Renal cortex interstitium (tissue), 15 donors: ENCODE results near the gene CLCNKB. TPM values are rescaled to one million over a fixed set of nuclear protein-coding genes. Genes with fewer than 3 reads are reported as not detected.
"Not testable (repeated sequence)": the region's sequence is repeated elsewhere in the genome, so short reads cannot be mapped to it uniquely, and the experiment has no call there.

Source experiments
- DNase-seq, 11 donors: peaks; one replicate each; pipeline ENCODE4 v3.0.0-alpha.2; 2013; ENCODE audit warnings: low read depth in 9 of 11, low spot score in 4 of 11; ENCODE audit errors: extremely low read depth in 1 of 11
- long read RNA-seq, 16 experiments: transcript quantifications; one replicate each; lab custom pipeline, GENCODE V29; 2026
- polyA plus RNA-seq, 3 donors: library from polyadenylated mRNA; unstranded; fragments of 120-200 nt; gene quantifications; one replicate each; pipeline ENCODE4 v1.2.1, GENCODE V29; 2013; ENCODE audit not compliant: insufficient read length in 3 of 3

The CLCNKB gene
- 10 to 100 TPM; 38.5 to 59.9 (median 40.3) TPM for polyA plus RNA-seq
- long read RNA-seq, donor 1, partial matches to known transcripts: 0 of 4 reads
- long read RNA-seq, donor 1, other reads (novel, unspliced or antisense): 0 of 4 reads
- long read RNA-seq, donor 2, transcript CLCNKB-202 (20 exons, 2,567 nt): major isoform, 5 of 16 reads
- long read RNA-seq, donor 2, partial matches to known transcripts: 10 of 16 reads
- long read RNA-seq, donor 2, other reads (novel, unspliced or antisense): 0 of 16 reads
- long read RNA-seq, donor 3, transcript CLCNKB-202 (20 exons, 2,567 nt): major isoform, 9 of 37 reads
- long read RNA-seq, donor 3, partial matches to known transcripts: 28 of 37 reads
- long read RNA-seq, donor 3, other reads (novel, unspliced or antisense): 0 of 37 reads
- long read RNA-seq, donor 4, partial matches to known transcripts: 0 of 1 reads
- long read RNA-seq, donor 4, other reads (novel, unspliced or antisense): 0 of 1 reads
- long read RNA-seq, donor 5: 0 reads
- long read RNA-seq, donor 6, partial matches to known transcripts: 0 of 3 reads
- long read RNA-seq, donor 6, other reads (novel, unspliced or antisense): 0 of 3 reads
- long read RNA-seq, donor 7, partial matches to known transcripts: 5 of 11 reads
- long read RNA-seq, donor 7, other reads (novel, unspliced or antisense): 5 of 11 reads
- long read RNA-seq, donor 8, partial matches to known transcripts: 6 of 6 reads
- long read RNA-seq, donor 8, other reads (novel, unspliced or antisense): 0 of 6 reads
- long read RNA-seq, donor 9, partial matches to known transcripts: 0 of 4 reads
- long read RNA-seq, donor 9, other reads (novel, unspliced or antisense): 0 of 4 reads
- long read RNA-seq, donor 10, partial matches to known transcripts: 8 of 16 reads
- long read RNA-seq, donor 10, other reads (novel, unspliced or antisense): 5 of 16 reads
- long read RNA-seq, donor 11, transcript CLCNKB-202 (20 exons, 2,567 nt): major isoform, 6 of 20 reads
- long read RNA-seq, donor 11, partial matches to known transcripts: 7 of 20 reads
- long read RNA-seq, donor 11, other reads (novel, unspliced or antisense): 6 of 20 reads
- long read RNA-seq, donor 12, partial matches to known transcripts: 0 of 1 reads
- long read RNA-seq, donor 12, other reads (novel, unspliced or antisense): 0 of 1 reads
- long read RNA-seq, donor 13, partial matches to known transcripts: 6 of 10 reads
- long read RNA-seq, donor 13, other reads (novel, unspliced or antisense): 0 of 10 reads
- long read RNA-seq, donor 14, partial matches to known transcripts: 0 of 3 reads
- long read RNA-seq, donor 14, other reads (novel, unspliced or antisense): 0 of 3 reads
- long read RNA-seq, donor 15: 0 reads
- long read RNA-seq, donor 16, transcript CLCNKB-202 (20 exons, 2,567 nt): major isoform, 11 of 68 reads
- long read RNA-seq, donor 16, partial matches to known transcripts: 35 of 68 reads
- long read RNA-seq, donor 16, other reads (novel, unspliced or antisense): 18 of 68 reads

GRCh38 chr1:16043521-16043920 lies at the start of gene CLCNKB:
TSS of gene CLCNKB (plus strand) at chr1:16043782. CDS start at chr1:16044493, 711 bp downstream.
- DNase-seq: no peak

GRCh38 chr1:15994081-15994480 lies 49.5 kb upstream of the CLCNKB start:
- no peak for DNase-seq

- DNase-seq: no peak
Measured at GRCh38 chr1:15994590-15995351, 48.8 kb upstream of the CLCNKB start.

DNA sequence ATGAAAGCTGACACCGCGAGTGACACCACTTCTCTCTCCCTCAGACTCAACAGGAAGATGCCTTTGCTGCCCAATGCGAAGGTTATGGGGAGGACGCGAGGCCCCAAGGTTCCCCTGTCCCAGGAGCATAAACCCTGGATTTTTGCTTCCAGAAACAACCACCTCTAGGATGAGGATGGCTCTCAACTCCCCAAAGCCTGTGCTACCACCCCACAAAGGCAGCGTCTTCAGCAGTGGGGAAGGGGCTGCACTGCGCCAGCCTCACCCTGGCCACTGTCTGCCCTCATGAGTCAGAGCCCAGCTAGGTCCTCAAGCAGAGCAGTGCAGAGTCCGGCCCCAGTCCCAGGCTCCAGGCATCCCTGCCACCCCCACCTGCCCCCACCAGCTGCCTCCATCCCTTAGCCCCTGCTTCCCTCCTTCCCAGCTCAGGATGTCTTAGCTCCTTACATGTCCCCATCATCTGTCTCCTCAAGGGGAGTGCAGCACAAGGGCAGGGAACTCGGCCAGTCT lies 46.5 kb upstream of the CLCNKB start:
- DNase-seq: no peak

DNA sequence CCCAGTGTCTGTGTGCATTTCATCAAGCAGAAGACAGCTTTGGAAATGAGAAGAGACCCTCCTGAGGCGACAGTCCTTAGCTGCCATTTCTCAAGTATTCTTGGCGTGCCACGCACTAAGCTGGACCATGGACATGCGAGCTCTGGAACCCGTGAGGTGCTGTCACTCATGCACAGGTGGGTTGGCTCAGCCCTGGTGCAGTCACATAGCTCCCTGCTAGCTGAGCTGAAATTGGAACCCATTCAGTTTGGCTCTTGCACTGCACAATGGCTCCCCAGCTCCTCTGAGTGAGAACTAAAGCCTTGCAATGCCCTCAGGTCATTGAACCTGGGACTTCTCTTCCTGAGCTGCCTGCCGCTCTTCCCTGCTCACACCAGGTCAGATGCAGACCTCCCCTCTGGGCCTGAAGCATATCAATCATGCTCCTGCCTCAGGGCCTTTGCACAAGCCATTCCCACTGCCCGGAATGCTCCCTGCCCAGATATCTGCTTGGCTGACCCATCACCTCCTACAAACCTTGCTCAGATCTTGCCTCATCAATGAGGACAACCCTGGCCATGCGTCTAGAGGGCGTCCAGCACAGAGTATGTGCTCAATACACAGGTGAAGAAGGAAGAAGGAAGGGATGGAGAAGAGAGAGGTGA lies 45.8 kb upstream of the CLCNKB start:
- DNase-seq: no peak

GRCh38 chr1:15998929-15999328 lies 44.7 kb upstream of the CLCNKB start:
- no peak for DNase-seq

- not testable (repeated sequence) for DNase-seq
Measured at GRCh38 chr1:16001274-16001673, 42.3 kb upstream of the CLCNKB start.

DNA sequence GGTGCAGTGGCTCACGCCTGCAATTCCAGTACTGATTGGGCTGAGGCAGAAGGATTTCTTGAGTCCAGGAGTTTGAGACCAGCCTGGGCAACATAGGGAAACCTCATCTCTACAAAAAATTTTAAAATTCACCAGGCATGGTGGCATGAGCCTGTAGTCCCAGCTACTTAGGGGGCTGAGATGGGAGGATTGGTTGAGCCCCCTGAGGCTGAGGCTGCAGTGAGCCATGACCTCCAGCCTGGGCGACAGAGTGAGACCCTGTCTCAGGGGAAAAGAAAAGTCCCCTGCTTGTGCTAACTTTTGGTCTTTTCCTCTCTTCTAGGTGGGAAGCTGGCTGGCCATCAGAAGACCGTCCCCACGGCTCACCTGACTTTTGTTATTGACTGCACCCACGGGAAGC lies 38.0 kb upstream of the CLCNKB start:
- DNase-seq: no peak

- no peak for DNase-seq
Measured at GRCh38 chr1:16006010-16006409, 37.6 kb upstream of the CLCNKB start.

- no peak for DNase-seq
Measured at GRCh38 chr1:16006552-16007485, 36.8 kb upstream of the CLCNKB start.

GRCh38 chr1:16007671-16008341 lies 35.8 kb upstream of the CLCNKB start:
- no peak for DNase-seq

DNA sequence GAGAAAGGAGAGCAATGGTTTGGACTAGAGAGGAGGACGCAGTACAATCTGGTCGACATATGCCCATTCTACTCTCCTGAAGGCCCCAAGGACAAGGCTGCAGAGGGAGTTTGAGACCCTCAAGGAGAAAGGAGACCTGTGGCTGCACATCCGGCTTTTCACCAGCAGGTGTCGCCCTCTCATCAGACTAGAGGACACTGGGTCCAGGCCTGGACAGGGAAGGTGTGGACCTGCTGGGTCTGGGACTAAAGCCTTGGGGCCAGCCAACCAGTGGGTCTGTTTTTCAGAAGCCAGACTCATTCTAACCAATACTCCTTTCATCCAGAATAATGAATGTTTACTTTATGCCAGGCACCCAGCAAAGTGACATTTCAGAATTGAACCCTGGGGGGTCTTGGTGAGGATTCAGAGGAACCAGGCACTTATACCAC lies 34.5 kb upstream of the CLCNKB start:
- DNase-seq: peak in 6 of 11 donors; percentile 54 to 74 (median 70)

GRCh38 chr1:16009678-16010077 lies 33.9 kb upstream of the CLCNKB start:
- no peak for DNase-seq

DNA sequence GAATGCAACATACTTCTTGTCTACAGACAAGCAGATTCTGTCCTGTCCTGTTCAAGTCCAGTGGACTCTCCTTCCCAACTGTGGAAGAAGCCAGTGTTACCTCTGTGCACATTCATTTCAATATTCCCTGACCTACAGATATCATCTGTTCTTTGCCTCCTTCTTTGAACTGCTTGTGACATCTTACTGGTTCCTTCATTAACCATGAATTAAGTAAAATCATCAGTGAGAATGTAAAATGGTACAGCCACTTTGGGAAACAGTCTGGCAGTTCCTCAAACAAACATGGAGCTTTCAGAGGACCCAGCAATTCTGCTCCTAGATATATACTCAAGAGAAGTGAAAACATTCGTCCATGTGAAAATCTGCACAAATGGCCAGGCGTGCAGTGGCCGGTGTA lies 32.7 kb upstream of the CLCNKB start:
- no peak for DNase-seq

GRCh38 chr1:16011936-16012589 lies 31.5 kb upstream of the CLCNKB start:
- no peak for DNase-seq
